GM12878 (cell line): ENCODE results near the gene DBN1. TPM values are rescaled to one million over a fixed set of nuclear protein-coding genes. Genes with fewer than 3 reads are reported as not detected.
A peak's percentile ranks its signal among the peaks of the same experiment; 100 is the strongest.

Experiments used
- BHLHE40 ChIP-seq, 2 experiments: fragments of 450-650 bp in 1 of 2; IDR thresholded peaks; 2 replicates each; pipeline ENCODE4 v1.6.1; 2011 to 2017; ENCODE audit warnings: low read depth in 2 of 2, borderline replicate concordance in 1 of 2, improper control_type of control experiment in 1 of 2, low read length in 1 of 2, mild to moderate bottlenecking in 1 of 2
- CHD4 ChIP-seq: fragments of 200-600 bp; sonication (generic); IDR thresholded peaks from 2 replicates; pipeline ENCODE4 v1.6.1; 2016; ENCODE audit warnings: mild to moderate bottlenecking
- FOS ChIP-seq: IDR thresholded peaks from 3 replicates; pipeline ENCODE4 v1.6.1; 2011; ENCODE audit warnings: borderline replicate concordance; ENCODE audit not compliant: insufficient read length; ENCODE audit errors: extremely low read depth
- FOXM1 ChIP-seq: IDR thresholded peaks from 2 replicates; pipeline ENCODE4 v1.6.1; 2012; ENCODE audit warnings: low read depth, mild to moderate bottlenecking, inconsistent platforms, low read length, moderate library complexity
- GATAD2B ChIP-seq: fragments of 450-650 bp; conservative IDR thresholded peaks from 2 replicates; pipeline ENCODE4 v1.6.1; 2017; ENCODE audit warnings: low read depth, mild to moderate bottlenecking, moderate library complexity
- NR2C1 ChIP-seq: fragments of 450-650 bp; IDR thresholded peaks from 2 replicates; pipeline ENCODE4 v1.6.1; 2017; ENCODE audit warnings: antibody characterized with exemption, mild to moderate bottlenecking, moderate library complexity
- SMAD1 ChIP-seq: fragments of 450-650 bp; IDR thresholded peaks from 2 replicates; pipeline ENCODE4 v1.6.1; 2018; ENCODE audit warnings: mild to moderate bottlenecking, low read depth; ENCODE audit not compliant: partially characterized antibody
- YBX1 ChIP-seq: fragments of 450-650 bp; IDR thresholded peaks from 2 replicates; pipeline ENCODE4 v1.6.1; 2016; ENCODE audit warnings: antibody characterized with exemption
- polyA plus RNA-seq, 11 experiments: library from polyadenylated mRNA; depleted of rRNA in 4 of 11; unstranded in 6 of 11; stranded (reverse) in 5 of 11; fragments of >200 nt; fragmentation: Nextera tagmentation in 4 of 11; fragmentation: Illumina TruSeq in 1 of 11; extraction: Ambion mirVana in 4 of 11; extraction: Trizol in 1 of 11; gene quantifications; 1 replicate in 1 of 11; 2 replicates in 10 of 11; pipeline versions ENCODE4 v1.2.1 to v1.2.3, GENCODE V29; 2011 to 2016; ENCODE audit warnings: inconsistent platforms in 2 of 11, missing spikeins in 2 of 11, low read depth in 1 of 11
- total RNA-seq, 4 experiments: library from RNA; depleted of rRNA in 3 of 4; stranded (reverse); fragments of >200 nt in 3 of 4; fragmentation: Illumina TruSeq in 1 of 4; extraction: Trizol in 1 of 4; gene quantifications; 2 replicates each; pipeline versions ENCODE4 v1.2.1 to v1.2.3, GENCODE V29; 2013 to 2021
- TF ChIP-seq, protein P1 (sequence below): IDR thresholded peaks from 2 replicates; pipeline ENCODE4 v1.6.1; 2012; ENCODE audit warnings: mild to moderate bottlenecking, low read depth, low read length
- TF ChIP-seq, protein P2 (sequence below): fragments of 450-650 bp; IDR thresholded peaks from 2 replicates; pipeline ENCODE4 v1.6.1; 2017; ENCODE audit warnings: antibody characterized with exemption, mild to moderate bottlenecking, moderate library complexity
- TF ChIP-seq, protein P3 (sequence below): IDR thresholded peaks from 2 replicates; pipeline ENCODE4 v1.6.1; 2011; ENCODE audit warnings: low read depth, low read length, improper control_type of control experiment, borderline replicate concordance
- TF ChIP-seq, protein P4 (sequence below): fragments of 450-650 bp; IDR thresholded peaks from 2 replicates; pipeline ENCODE4 v1.6.1; 2017; ENCODE audit warnings: mild to moderate bottlenecking, low read depth, inconsistent platforms; ENCODE audit not compliant: poor library complexity, severe bottlenecking
- TF ChIP-seq, protein P5 (sequence below): IDR thresholded peaks from 2 replicates; pipeline ENCODE4 v1.6.1; 2011; ENCODE audit warnings: borderline replicate concordance, low read depth, mild to moderate bottlenecking, moderate library complexity, mixed read lengths, low read length; ENCODE audit not compliant: insufficient read depth; ENCODE audit errors: extremely low read length

Gene DBN1
- total and polyA plus RNA-seq, 10 of the 15 experiments (the other 5 are each of a cell fraction or from before 2014, with no cell fraction given) = 0.18 to 81.0 (median 27.9) TPM

DNA sequence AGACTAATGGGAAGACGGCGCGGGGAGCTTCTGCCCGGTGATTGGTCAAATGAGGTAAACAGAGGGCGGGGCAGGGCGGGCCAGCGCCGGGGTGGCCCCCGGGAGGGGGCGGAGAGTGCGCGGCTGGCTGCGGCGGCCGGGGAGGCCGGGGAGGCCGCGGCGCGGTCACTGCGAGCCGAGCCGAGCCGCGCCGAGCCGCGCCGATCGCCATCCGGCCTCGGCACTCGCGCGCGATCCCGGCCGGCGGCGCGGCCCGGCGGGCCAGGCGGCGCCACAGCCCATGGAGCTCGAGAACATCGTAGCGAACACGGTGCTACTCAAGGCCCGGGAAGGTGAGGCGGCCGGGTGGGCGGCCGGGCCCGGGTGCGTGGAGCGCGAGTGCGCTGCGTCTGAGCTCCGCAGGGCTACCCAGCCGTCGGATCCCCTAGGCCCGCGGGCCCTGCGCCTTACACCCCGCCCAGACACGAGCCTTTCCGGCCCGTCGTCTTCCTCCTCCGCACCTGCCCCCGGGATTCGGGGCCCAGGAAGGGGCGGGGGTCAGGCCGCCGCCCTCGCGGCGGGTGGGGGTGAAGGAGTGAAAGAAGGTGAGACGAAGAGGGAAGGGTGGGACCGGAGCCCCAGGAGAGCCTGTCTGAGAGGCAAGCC lies 46.7 kb downstream of the DBN1 start, which contains the start of gene GRK6 (continued):
- TF ChIP-seq BHLHE40 (IDR thresholded peaks at IDR 0.05; ENCODE audit: borderline replicate concordance in 1 of 2, low read depth in 2 of 2, low read length in 1 of 2) (peak; percentile 51 to 78; a peak in 3 of 4 replicates), SMAD1 (no peak), FOS (no peak), FOXM1 (no peak), NR2C1 (peak; percentile 35), CHD4 (no peak), GATAD2B (peak; percentile 88), YBX1 (no peak)
- TF ChIP-seq, protein P1, sequence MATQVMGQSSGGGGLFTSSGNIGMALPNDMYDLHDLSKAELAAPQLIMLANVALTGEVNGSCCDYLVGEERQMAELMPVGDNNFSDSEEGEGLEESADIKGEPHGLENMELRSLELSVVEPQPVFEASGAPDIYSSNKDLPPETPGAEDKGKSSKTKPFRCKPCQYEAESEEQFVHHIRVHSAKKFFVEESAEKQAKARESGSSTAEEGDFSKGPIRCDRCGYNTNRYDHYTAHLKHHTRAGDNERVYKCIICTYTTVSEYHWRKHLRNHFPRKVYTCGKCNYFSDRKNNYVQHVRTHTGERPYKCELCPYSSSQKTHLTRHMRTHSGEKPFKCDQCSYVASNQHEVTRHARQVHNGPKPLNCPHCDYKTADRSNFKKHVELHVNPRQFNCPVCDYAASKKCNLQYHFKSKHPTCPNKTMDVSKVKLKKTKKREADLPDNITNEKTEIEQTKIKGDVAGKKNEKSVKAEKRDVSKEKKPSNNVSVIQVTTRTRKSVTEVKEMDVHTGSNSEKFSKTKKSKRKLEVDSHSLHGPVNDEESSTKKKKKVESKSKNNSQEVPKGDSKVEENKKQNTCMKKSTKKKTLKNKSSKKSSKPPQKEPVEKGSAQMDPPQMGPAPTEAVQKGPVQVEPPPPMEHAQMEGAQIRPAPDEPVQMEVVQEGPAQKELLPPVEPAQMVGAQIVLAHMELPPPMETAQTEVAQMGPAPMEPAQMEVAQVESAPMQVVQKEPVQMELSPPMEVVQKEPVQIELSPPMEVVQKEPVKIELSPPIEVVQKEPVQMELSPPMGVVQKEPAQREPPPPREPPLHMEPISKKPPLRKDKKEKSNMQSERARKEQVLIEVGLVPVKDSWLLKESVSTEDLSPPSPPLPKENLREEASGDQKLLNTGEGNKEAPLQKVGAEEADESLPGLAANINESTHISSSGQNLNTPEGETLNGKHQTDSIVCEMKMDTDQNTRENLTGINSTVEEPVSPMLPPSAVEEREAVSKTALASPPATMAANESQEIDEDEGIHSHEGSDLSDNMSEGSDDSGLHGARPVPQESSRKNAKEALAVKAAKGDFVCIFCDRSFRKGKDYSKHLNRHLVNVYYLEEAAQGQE = no peak
- TF ChIP-seq, protein P2, sequence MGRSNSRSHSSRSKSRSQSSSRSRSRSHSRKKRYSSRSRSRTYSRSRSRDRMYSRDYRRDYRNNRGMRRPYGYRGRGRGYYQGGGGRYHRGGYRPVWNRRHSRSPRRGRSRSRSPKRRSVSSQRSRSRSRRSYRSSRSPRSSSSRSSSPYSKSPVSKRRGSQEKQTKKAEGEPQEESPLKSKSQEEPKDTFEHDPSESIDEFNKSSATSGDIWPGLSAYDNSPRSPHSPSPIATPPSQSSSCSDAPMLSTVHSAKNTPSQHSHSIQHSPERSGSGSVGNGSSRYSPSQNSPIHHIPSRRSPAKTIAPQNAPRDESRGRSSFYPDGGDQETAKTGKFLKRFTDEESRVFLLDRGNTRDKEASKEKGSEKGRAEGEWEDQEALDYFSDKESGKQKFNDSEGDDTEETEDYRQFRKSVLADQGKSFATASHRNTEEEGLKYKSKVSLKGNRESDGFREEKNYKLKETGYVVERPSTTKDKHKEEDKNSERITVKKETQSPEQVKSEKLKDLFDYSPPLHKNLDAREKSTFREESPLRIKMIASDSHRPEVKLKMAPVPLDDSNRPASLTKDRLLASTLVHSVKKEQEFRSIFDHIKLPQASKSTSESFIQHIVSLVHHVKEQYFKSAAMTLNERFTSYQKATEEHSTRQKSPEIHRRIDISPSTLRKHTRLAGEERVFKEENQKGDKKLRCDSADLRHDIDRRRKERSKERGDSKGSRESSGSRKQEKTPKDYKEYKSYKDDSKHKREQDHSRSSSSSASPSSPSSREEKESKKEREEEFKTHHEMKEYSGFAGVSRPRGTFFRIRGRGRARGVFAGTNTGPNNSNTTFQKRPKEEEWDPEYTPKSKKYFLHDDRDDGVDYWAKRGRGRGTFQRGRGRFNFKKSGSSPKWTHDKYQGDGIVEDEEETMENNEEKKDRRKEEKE = 0 out of 2 replicates have a peak, but pooled peaks have one; percentile 18
- TF ChIP-seq, protein P3, sequence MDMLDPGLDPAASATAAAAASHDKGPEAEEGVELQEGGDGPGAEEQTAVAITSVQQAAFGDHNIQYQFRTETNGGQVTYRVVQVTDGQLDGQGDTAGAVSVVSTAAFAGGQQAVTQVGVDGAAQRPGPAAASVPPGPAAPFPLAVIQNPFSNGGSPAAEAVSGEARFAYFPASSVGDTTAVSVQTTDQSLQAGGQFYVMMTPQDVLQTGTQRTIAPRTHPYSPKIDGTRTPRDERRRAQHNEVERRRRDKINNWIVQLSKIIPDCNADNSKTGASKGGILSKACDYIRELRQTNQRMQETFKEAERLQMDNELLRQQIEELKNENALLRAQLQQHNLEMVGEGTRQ = no peak
- TF ChIP-seq, protein P4, sequence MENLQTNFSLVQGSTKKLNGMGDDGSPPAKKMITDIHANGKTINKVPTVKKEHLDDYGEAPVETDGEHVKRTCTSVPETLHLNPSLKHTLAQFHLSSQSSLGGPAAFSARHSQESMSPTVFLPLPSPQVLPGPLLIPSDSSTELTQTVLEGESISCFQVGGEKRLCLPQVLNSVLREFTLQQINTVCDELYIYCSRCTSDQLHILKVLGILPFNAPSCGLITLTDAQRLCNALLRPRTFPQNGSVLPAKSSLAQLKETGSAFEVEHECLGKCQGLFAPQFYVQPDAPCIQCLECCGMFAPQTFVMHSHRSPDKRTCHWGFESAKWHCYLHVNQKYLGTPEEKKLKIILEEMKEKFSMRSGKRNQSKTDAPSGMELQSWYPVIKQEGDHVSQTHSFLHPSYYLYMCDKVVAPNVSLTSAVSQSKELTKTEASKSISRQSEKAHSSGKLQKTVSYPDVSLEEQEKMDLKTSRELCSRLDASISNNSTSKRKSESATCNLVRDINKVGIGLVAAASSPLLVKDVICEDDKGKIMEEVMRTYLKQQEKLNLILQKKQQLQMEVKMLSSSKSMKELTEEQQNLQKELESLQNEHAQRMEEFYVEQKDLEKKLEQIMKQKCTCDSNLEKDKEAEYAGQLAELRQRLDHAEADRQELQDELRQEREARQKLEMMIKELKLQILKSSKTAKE = no peak
- TF ChIP-seq, protein P5, sequence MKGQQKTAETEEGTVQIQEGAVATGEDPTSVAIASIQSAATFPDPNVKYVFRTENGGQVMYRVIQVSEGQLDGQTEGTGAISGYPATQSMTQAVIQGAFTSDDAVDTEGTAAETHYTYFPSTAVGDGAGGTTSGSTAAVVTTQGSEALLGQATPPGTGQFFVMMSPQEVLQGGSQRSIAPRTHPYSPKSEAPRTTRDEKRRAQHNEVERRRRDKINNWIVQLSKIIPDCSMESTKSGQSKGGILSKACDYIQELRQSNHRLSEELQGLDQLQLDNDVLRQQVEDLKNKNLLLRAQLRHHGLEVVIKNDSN = no peak
